SK-N-SH (cell line): ENCODE measurements around the gene ACTL8. TPM values are rescaled to one million over a fixed set of nuclear protein-coding genes. Genes with fewer than 3 reads are reported as not detected.

Experiments used
- CTCF ChIA-PET: fragments of 300-600, 350-600 bp; formaldehyde crosslinking; extraction: SDS; loops from one replicate; lab custom pipeline; 2021; lab: Yijun Ruan, JAX
- POLR2A ChIA-PET: fragments of 350-600 bp; sonication (Branson Sonifier 250); formaldehyde crosslinking; extraction: SDS; loops from one replicate; lab custom pipeline; 2020; ENCODE audit warnings: antibody characterized with exemption, inconsistent platforms; lab: Yijun Ruan, JAX
- DNase-seq: peaks from one replicate; pipeline ENCODE4 v3.0.0; 2012
- H2AFZ ChIP-seq: fragments of 200-600 bp; sonication (generic); 2 replicates; pipeline ENCODE4 v1.8.1; 2016; ENCODE audit warnings: antibody characterized with exemption, mild to moderate bottlenecking, low read depth
- H3F3A ChIP-seq: fragments of 200-600 bp; sonication (generic); replicated peaks from 2 replicates; pipeline ENCODE3; 2016; ENCODE audit warnings: antibody characterized with exemption, mild to moderate bottlenecking; ENCODE audit not compliant: insufficient read depth
- H3K27ac ChIP-seq, 2 experiments: fragments of 200-500 bp in 1 of 2; fragments of 200-600 bp in 1 of 2; sonication (Bioruptor generic) in 1 of 2; sonication (generic), shearing (Covaris generic) in 1 of 2; 2 replicates each; pipeline versions ENCODE4 v1.5.1 to v1.6.1; 2014 to 2016; ENCODE audit warnings: low read depth in 2 of 2, inconsistent platforms in 1 of 2, low read length in 1 of 2, mild to moderate bottlenecking in 1 of 2, mixed read lengths in 1 of 2
- H3K27me3 ChIP-seq: fragments of 200-600 bp; sonication (generic), shearing (Covaris generic); 2 replicates; pipeline ENCODE4 v1.6.1; 2016; ENCODE audit warnings: mixed run types; ENCODE audit not compliant: insufficient read depth
- H3K36me3 ChIP-seq, 2 experiments: fragments of 200-500 bp in 1 of 2; fragments of 200-600 bp in 1 of 2; sonication (Bioruptor generic) in 1 of 2; sonication (generic) in 1 of 2; replicated peaks in 1 of 2; 2 replicates each; pipeline versions ENCODE3 to v1.5.1; 2014 to 2016; ENCODE audit warnings: low read length in 1 of 2, mild to moderate bottlenecking in 1 of 2; ENCODE audit not compliant: insufficient read depth in 2 of 2, control insufficient read depth in 1 of 2
- H3K4me1 ChIP-seq, 2 experiments: fragments of 200-500 bp in 1 of 2; fragments of 200-600 bp in 1 of 2; sonication (Bioruptor generic) in 1 of 2; sonication (generic), shearing (Covaris generic) in 1 of 2; 2 replicates each; pipeline versions ENCODE4 v1.5.1 to v1.6.1; 2014 to 2016; ENCODE audit warnings: low read depth in 1 of 2, low read length in 1 of 2, mixed run types in 1 of 2; ENCODE audit not compliant: insufficient read depth in 2 of 2, control insufficient read depth in 1 of 2
- H3K4me2 ChIP-seq: fragments of 200-600 bp; sonication (generic), shearing (Covaris generic); 2 replicates; pipeline ENCODE4 v1.6.1; 2017; ENCODE audit warnings: mixed run types
- H3K4me3 ChIP-seq, 2 experiments: fragments of 200-500 bp in 1 of 2; fragments of 200-600 bp in 1 of 2; sonication (Bioruptor generic) in 1 of 2; sonication (generic), shearing (Covaris generic) in 1 of 2; 2 replicates each; pipeline versions ENCODE4 v1.5.1 to v1.8.1; 2014 to 2016; ENCODE audit warnings: low read depth in 2 of 2, inconsistent platforms in 1 of 2, low read length in 1 of 2, mild to moderate bottlenecking in 1 of 2, mixed read lengths in 1 of 2, moderate library complexity in 1 of 2
- H3K79me2 ChIP-seq: fragments of 200-600 bp; sonication (generic); 2 replicates; pipeline ENCODE4 v1.8.1; 2017; ENCODE audit warnings: mild to moderate bottlenecking; ENCODE audit not compliant: insufficient read depth
- H3K9ac ChIP-seq: fragments of 200-600 bp; sonication (generic); 2 replicates; pipeline ENCODE4 v1.6.1; 2017; ENCODE audit warnings: mixed run types
- H3K9me2 ChIP-seq: fragments of 200-600 bp; sonication (generic); 2 replicates; pipeline ENCODE4 v1.6.1; 2017; ENCODE audit warnings: mixed run types
- H3K9me3 ChIP-seq: fragments of 200-600 bp; sonication (generic); 2 replicates; pipeline ENCODE4 v1.6.1; 2017; ENCODE audit warnings: mixed run types, mild to moderate bottlenecking, moderate library complexity
- H4K20me1 ChIP-seq: fragments of 200-600 bp; sonication (generic); 2 replicates; pipeline ENCODE4 v1.6.1; 2017; ENCODE audit warnings: mild to moderate bottlenecking, mixed run types; ENCODE audit not compliant: insufficient read depth
- CHD2 ChIP-seq: fragments of 150-350 bp; IDR thresholded peaks from 2 replicates; pipeline ENCODE4 v1.6.1; 2018; ENCODE audit warnings: low read length; ENCODE audit not compliant: partially characterized antibody
- FOXJ3 ChIP-seq: sonication (generic); formaldehyde crosslinking; IDR thresholded peaks from 2 replicates; pipeline ENCODE4 v1.5.1; 2020; ENCODE audit warnings: mild to moderate bottlenecking, missing genetic modification reagents
- FOXM1 ChIP-seq: IDR thresholded peaks from 2 replicates; pipeline ENCODE4 v1.4.0; 2012; ENCODE audit warnings: low read depth, mild to moderate bottlenecking
- GABPA ChIP-seq: IDR thresholded peaks from 2 replicates; pipeline ENCODE4 v1.4.0; 2012; ENCODE audit warnings: low read depth, mild to moderate bottlenecking
- MEF2A ChIP-seq: IDR thresholded peaks from 2 replicates; pipeline ENCODE4 v1.4.0; 2012; ENCODE audit warnings: low read depth, borderline replicate concordance
- MXI1 ChIP-seq: IDR thresholded peaks from 2 replicates; pipeline ENCODE4 v1.6.1; 2012; ENCODE audit warnings: mild to moderate bottlenecking, low read depth, low read length, improper control_type of control experiment
- PBX3 ChIP-seq: IDR thresholded peaks from 2 replicates; pipeline ENCODE4; 2012
- RXRA ChIP-seq: IDR thresholded peaks from 2 replicates; pipeline ENCODE4 v1.4.0; 2012; ENCODE audit warnings: low read depth, mild to moderate bottlenecking, borderline replicate concordance
- SIN3A ChIP-seq: IDR thresholded peaks from 2 replicates; pipeline ENCODE4 v1.6.1; 2012; ENCODE audit warnings: low read depth, mild to moderate bottlenecking, low read length, moderate library complexity, borderline replicate concordance
- SMC3 ChIP-seq: IDR thresholded peaks from 2 replicates; pipeline ENCODE4 v1.6.1; 2012; ENCODE audit warnings: low read depth, low read length, improper control_type of control experiment
- TAF1 ChIP-seq: IDR thresholded peaks from 2 replicates; pipeline ENCODE4 v1.6.1; 2012; ENCODE audit warnings: low read depth, mild to moderate bottlenecking, low read length, moderate library complexity, borderline replicate concordance
- USF1 ChIP-seq: IDR thresholded peaks from 2 replicates; pipeline ENCODE4 v1.4.0; 2012; ENCODE audit warnings: low read depth, borderline replicate concordance
- ZBTB33 ChIP-seq: IDR thresholded peaks from 2 replicates; pipeline ENCODE4 v1.4.0; 2012; ENCODE audit warnings: low read depth, borderline replicate concordance
- WGBS: methylation state at CpG from one replicate; pipeline ENCODE4 v1.1.6; 2017; ENCODE audit warnings: low lambda C conversion rate; 5-methylcytosine and 5-hydroxymethylcytosine counted together
- polyA plus RNA-seq, 3 experiments: library from polyadenylated mRNA; depleted of rRNA; stranded (reverse); fragments of >200 nt; gene quantifications; 2 replicates each; pipeline ENCODE4 v1.2.3, GENCODE V29; 2012
- TF ChIP-seq, protein P1 (sequence below): fragments of 150-350 bp; IDR thresholded peaks from 2 replicates; pipeline ENCODE4 v1.6.1; 2017; ENCODE audit warnings: antibody characterized with exemption, low read length, low read depth, borderline replicate concordance
- TF ChIP-seq, protein P2 (sequence below): IDR thresholded peaks from 2 replicates; pipeline ENCODE4 v1.6.1; 2012; ENCODE audit warnings: mild to moderate bottlenecking, low read depth, low read length, moderate library complexity

The ACTL8 gene
- polyA plus RNA-seq, 1 of the 3 experiments (the other 2 are of a cell fraction): 0.05 TPM

- no peak for TF ChIP-seq FOXM1
- TF ChIP-seq SMC3: no peak
- no peak for TF ChIP-seq GABPA
- no peak for TF ChIP-seq ZBTB33
- TF ChIP-seq TAF1: no peak
- TF ChIP-seq MXI1: no peak
- TF ChIP-seq PBX3: no peak
- no peak for TF ChIP-seq SIN3A
- no peak for TF ChIP-seq CHD2
- TF ChIP-seq, protein P1, sequence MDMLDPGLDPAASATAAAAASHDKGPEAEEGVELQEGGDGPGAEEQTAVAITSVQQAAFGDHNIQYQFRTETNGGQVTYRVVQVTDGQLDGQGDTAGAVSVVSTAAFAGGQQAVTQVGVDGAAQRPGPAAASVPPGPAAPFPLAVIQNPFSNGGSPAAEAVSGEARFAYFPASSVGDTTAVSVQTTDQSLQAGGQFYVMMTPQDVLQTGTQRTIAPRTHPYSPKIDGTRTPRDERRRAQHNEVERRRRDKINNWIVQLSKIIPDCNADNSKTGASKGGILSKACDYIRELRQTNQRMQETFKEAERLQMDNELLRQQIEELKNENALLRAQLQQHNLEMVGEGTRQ: no peak
- no peak for TF ChIP-seq RXRA
- TF ChIP-seq, protein P2, sequence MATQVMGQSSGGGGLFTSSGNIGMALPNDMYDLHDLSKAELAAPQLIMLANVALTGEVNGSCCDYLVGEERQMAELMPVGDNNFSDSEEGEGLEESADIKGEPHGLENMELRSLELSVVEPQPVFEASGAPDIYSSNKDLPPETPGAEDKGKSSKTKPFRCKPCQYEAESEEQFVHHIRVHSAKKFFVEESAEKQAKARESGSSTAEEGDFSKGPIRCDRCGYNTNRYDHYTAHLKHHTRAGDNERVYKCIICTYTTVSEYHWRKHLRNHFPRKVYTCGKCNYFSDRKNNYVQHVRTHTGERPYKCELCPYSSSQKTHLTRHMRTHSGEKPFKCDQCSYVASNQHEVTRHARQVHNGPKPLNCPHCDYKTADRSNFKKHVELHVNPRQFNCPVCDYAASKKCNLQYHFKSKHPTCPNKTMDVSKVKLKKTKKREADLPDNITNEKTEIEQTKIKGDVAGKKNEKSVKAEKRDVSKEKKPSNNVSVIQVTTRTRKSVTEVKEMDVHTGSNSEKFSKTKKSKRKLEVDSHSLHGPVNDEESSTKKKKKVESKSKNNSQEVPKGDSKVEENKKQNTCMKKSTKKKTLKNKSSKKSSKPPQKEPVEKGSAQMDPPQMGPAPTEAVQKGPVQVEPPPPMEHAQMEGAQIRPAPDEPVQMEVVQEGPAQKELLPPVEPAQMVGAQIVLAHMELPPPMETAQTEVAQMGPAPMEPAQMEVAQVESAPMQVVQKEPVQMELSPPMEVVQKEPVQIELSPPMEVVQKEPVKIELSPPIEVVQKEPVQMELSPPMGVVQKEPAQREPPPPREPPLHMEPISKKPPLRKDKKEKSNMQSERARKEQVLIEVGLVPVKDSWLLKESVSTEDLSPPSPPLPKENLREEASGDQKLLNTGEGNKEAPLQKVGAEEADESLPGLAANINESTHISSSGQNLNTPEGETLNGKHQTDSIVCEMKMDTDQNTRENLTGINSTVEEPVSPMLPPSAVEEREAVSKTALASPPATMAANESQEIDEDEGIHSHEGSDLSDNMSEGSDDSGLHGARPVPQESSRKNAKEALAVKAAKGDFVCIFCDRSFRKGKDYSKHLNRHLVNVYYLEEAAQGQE: no peak
- TF ChIP-seq FOXJ3 (CRISPR knock-in tag): no peak
- TF ChIP-seq USF1: no peak
- no peak for TF ChIP-seq MEF2A
- no peaks in the 10 kb centered on the region for H3K27me3 ChIP-seq
- no peaks in the 10 kb centered on the region for H4K20me1 ChIP-seq
- no peaks in the 10 kb centered on the region for H3K79me2 ChIP-seq
- no peak overlapping the region for H3K4me3 ChIP-seq
- no peak overlapping the region for H2AFZ ChIP-seq
- WGBS: 39% methylated on average over 2 of the region's 4 CpGs
- CTCF ChIA-PET: interaction anchor here (1.1 to 2.3 kb wide), 6 partner anchors 9 to 129 kb away, joined by 3 to 7 read pairs (median 3); no protein-coding TSS in a partner anchor
- no peaks in the 10 kb centered on the region; a peak in 1 of 4 replicates for H3K4me1 ChIP-seq
- no peaks in the 10 kb centered on the region for H3K36me3 ChIP-seq
- POLR2A ChIA-PET: no interaction called here
- H3K27ac ChIP-seq: no peak overlapping the region
- no peak overlapping the region for H3K9ac ChIP-seq
- no peaks in the 10 kb centered on the region for H3K9me2 ChIP-seq
- no peaks in the 10 kb centered on the region for H3K9me3 ChIP-seq
- H3K4me2 ChIP-seq: no peak overlapping the region
- DNase-seq: no peak
- H3F3A ChIP-seq: no peaks in the 10 kb centered on the region
Measured at GRCh38 chr1:17790383-17791054, 35.4 kb downstream of the ACTL8 start.
